Measurements from ENCODE around the gene UBE2F.

DNA sequence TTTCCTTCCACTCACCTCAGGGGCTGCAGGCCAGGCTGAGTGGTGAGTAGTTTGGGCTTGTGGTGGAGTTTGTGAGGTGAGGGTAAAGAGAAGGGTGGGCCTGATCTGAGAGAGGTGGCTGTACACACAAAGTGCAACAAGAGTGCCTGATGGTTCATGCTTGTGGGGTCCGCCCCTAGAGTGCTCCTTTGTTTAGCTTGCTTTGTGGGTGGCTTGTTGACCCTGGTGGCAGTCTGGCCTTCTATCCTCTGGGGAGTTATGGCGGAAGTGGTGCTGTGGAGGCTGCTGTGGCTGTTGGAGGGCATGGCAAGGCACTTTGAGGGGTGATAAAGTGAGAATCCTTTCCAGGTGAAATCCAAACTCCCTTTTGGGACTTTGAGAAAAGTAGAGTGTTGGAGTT, 10.6 kb downstream of the UBE2F start:
- no peak for TF ChIP-seq TAF1 (IDR thresholded peaks at IDR 0.05; ENCODE audit: borderline replicate concordance, insufficient read depth, low read length)
- TF ChIP-seq, protein P1, sequence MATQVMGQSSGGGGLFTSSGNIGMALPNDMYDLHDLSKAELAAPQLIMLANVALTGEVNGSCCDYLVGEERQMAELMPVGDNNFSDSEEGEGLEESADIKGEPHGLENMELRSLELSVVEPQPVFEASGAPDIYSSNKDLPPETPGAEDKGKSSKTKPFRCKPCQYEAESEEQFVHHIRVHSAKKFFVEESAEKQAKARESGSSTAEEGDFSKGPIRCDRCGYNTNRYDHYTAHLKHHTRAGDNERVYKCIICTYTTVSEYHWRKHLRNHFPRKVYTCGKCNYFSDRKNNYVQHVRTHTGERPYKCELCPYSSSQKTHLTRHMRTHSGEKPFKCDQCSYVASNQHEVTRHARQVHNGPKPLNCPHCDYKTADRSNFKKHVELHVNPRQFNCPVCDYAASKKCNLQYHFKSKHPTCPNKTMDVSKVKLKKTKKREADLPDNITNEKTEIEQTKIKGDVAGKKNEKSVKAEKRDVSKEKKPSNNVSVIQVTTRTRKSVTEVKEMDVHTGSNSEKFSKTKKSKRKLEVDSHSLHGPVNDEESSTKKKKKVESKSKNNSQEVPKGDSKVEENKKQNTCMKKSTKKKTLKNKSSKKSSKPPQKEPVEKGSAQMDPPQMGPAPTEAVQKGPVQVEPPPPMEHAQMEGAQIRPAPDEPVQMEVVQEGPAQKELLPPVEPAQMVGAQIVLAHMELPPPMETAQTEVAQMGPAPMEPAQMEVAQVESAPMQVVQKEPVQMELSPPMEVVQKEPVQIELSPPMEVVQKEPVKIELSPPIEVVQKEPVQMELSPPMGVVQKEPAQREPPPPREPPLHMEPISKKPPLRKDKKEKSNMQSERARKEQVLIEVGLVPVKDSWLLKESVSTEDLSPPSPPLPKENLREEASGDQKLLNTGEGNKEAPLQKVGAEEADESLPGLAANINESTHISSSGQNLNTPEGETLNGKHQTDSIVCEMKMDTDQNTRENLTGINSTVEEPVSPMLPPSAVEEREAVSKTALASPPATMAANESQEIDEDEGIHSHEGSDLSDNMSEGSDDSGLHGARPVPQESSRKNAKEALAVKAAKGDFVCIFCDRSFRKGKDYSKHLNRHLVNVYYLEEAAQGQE (IDR thresholded peaks at IDR 0.05; ENCODE audit: insufficient read depth in 1 of 2, low read depth in 2 of 2, low read length in 2 of 2), result no peak
